ENCODE results near the gene DGKQ.
"Not testable (repeated sequence)": the region's sequence is repeated elsewhere in the genome, so short reads cannot be mapped to it uniquely, and the experiment has no call there.

The DGKQ gene

DNA sequence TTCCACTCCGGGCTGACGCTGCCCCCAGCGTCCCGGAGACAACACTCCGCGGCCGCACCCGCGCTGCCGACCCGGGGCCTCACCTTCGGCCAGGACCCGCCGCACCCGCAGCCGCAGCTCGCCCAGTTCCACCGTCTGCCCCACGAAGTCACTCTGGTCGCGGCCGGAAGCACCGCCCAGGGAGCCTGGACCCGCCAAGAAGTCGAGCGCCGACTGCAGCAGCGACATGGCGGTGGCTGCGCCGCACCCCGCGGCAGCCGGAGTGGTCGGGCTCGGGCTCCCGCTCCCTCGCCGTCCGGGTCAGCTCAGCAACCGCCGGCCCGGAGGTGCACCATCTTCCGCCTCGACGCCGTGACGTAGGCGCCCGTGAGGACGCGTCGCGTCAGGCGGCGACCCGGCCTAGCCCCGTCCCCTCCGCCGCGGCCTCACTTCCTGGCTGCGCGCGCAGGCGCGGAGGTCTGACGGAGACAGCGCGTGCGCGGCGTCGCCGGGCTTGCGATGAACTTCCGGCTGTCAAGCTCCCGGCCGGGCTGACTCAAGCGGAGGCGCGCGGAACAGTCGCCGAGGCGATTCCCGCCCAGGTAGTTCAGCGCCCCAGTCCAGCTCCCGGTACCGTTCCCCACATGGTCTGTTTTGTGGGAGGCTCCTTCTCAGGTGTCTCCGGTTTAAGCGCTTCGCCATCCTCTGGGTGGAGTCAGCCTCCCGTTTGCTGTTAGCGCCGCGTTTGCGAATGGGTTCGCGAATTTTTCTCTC is 41.2 kb downstream of the DGKQ start, which contains the start of the genes GAK and TMEM175:
GAK (minus strand) TSS at position 357 of the 753 bp plus-strand sequence; CDS start at position 228, 129 bp downstream.
TMEM175 (plus strand) TSS at position 501 of the 753 bp plus-strand sequence. CDS start 15,280 bp downstream, outside the sequence.
- Histone ChIP-seq H3K4me3 (replicated peaks; ENCODE audit: low read depth, low read length) (peak within 1 kb of the TSS; percentile 100), H3K36me3 (ENCODE audit: control insufficient read depth, insufficient read depth, low read length) (peaks cover 2% of the 10 kb centered on the region; the same call in 1 of the 2 replicates), H3K27me3 (replicated peaks; ENCODE audit: control insufficient read depth, insufficient read depth, low read length) (no peaks in the 10 kb centered on the region)
- TF ChIP-seq, protein P1, sequence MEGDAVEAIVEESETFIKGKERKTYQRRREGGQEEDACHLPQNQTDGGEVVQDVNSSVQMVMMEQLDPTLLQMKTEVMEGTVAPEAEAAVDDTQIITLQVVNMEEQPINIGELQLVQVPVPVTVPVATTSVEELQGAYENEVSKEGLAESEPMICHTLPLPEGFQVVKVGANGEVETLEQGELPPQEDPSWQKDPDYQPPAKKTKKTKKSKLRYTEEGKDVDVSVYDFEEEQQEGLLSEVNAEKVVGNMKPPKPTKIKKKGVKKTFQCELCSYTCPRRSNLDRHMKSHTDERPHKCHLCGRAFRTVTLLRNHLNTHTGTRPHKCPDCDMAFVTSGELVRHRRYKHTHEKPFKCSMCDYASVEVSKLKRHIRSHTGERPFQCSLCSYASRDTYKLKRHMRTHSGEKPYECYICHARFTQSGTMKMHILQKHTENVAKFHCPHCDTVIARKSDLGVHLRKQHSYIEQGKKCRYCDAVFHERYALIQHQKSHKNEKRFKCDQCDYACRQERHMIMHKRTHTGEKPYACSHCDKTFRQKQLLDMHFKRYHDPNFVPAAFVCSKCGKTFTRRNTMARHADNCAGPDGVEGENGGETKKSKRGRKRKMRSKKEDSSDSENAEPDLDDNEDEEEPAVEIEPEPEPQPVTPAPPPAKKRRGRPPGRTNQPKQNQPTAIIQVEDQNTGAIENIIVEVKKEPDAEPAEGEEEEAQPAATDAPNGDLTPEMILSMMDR (IDR thresholded peaks at IDR 0.05; ENCODE audit: insufficient read depth, low read length, poor library complexity, severe bottlenecking): no peak
- peak; percentile 99 for DNase-seq (ENCODE audit: extremely low read depth, insufficient read length)

DNA sequence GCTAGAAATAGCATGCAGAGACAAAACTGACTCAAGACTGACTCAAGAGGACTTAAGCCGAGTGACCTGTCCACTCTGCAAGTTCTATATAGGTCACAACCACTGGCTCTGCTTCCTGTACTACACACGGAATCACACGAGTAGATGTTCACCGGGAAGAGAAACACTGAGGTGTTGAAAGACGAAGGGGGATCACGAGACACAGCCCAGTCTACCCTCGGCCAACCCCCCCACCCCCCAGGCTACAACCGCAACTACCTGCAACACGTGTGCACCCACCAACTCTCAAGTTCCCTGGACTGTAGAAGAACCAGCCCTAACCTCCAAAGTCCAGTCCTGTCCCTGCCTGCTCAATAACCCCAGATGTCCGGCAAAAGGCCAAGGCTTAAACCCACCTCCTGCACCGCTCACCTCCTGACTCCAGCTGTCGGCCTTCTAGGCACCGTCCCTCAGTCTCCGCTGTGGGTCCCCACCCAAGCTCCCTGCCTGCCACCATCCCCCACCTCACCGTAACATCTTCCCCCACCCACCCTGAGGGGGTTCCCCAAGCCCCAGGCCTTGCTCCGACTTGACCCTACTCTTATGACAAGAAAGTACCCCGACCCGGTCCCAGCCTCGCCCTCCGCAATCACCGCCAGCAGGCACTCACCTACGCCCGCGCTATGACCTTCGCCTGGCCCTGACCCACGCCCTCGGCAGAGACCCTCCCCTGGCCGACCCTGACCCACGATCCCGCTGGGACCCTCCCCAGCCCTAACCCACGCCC is 42.0 kb downstream of the DGKQ start:
- DNase-seq (ENCODE audit: extremely low read depth, insufficient read length): no peak
- TF ChIP-seq, protein P1 (IDR thresholded peaks at IDR 0.05; ENCODE audit: insufficient read depth, low read length, poor library complexity, severe bottlenecking): no peak
- Histone ChIP-seq H3K36me3 (ENCODE audit: control insufficient read depth, insufficient read depth, low read length) (peaks cover 3% of the 10 kb centered on the region; the same call in 1 of the 2 replicates), H3K4me3 (replicated peaks; ENCODE audit: low read depth, low read length) (peak overlapping the region; percentile 100), H3K27me3 (replicated peaks; ENCODE audit: control insufficient read depth, insufficient read depth, low read length) (no peaks in the 10 kb centered on the region)

DNA sequence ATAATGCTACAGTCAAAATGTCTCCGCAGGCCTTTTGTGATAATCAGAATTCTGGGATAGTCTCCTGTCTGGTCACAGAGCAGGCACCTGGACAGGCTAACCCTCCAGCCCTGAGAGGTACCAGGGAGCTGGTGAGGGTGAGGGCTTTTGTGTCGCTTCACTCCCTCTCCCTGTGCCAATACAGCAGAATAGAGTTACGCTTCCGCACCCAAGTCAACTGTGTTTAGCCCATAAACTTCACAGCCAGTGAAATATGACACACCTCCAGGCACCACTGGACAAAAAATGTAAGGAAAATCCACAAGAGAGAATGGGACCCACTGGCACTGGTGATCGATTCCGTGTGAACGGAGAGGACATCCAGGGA is 42.6 kb downstream of the DGKQ start:
- DNase-seq (ENCODE audit: extremely low read depth, insufficient read length): no peak
- Histone ChIP-seq H3K36me3 (ENCODE audit: control insufficient read depth, insufficient read depth, low read length) (peaks cover 4% of the 10 kb centered on the region; the same call in 1 of the 2 replicates), H3K27me3 (replicated peaks; ENCODE audit: control insufficient read depth, insufficient read depth, low read length) (no peaks in the 10 kb centered on the region), H3K4me3 (replicated peaks; ENCODE audit: low read depth, low read length) (peak overlapping the region; percentile 100)
- TF ChIP-seq, protein P1 (IDR thresholded peaks at IDR 0.05; ENCODE audit: insufficient read depth, low read length, poor library complexity, severe bottlenecking): no peak

DNA sequence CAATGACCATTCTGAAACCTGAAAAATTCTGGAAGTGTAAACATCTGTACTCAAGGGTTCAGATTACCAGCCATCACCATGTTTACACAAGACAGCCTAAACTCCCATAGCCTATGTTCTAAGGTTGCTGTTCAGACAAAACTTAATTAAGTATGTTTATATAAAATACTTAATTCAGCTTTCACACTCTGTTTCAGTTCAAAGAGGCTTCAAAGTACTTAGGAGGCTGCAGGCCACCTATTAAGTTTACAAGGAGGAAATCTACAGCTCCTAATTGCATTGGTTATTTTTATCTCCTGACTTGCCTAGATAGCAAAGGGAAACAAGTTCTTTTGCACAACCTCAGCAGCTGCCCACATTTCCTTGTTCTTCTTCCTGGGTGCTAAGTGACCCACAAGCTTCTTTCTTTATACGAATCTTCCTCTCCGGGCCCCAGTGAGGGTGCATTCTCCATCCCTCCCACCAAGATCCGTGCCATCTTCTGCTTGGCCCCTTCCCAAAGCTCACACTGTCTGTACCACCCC is 43.3 kb downstream of the DGKQ start:
- no peaks in the 10 kb centered on the region for H3K27me3 ChIP-seq (replicated peaks; ENCODE audit: control insufficient read depth, insufficient read depth, low read length)
- peaks cover 4% of the 10 kb centered on the region; the same call in 1 of the 2 replicates for H3K36me3 ChIP-seq (ENCODE audit: control insufficient read depth, insufficient read depth, low read length)
- H3K4me3 ChIP-seq (replicated peaks; ENCODE audit: low read depth, low read length): peak overlapping the region; percentile 100
- DNase-seq (ENCODE audit: extremely low read depth, insufficient read length): no peak
- TF ChIP-seq, protein P1 (IDR thresholded peaks at IDR 0.05; ENCODE audit: insufficient read depth, low read length, poor library complexity, severe bottlenecking): no peak

DNA sequence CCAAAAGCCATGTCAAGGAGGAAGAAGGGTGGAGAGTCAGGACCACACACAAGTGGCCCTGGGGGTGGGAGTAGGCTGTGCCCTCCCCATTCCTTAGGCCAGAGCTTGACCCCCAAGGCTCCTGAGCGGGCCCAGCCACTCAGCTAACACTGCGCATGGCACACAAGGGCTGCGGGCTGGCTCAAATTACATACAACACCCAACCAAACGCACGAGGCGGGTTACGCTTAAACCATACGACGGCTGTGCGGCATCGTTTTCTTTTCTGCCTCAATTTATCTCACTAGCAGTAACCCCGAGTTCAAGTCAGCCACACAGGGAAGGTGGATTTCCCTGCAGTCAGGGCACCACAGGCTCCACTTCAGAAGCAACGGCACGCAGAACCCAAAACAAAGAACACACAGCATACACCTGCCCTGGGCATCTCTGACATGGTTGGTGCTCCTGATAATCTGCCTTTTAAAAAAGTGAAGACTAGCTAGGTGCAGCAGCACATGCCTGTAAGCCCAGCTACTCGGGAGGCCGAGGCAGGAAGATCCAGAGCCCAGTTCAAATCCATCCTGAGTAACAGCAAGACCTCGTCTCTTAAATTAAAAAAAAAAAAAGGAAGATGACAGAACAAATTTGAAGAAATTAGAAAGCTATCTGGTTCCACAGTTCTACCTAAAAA is 44.1 kb downstream of the DGKQ start:
- H3K4me3 ChIP-seq (replicated peaks; ENCODE audit: low read depth, low read length): no peak overlapping the region
- TF ChIP-seq, protein P1 (IDR thresholded peaks at IDR 0.05; ENCODE audit: insufficient read depth, low read length, poor library complexity, severe bottlenecking): no peak
- peaks cover 4% of the 10 kb centered on the region; the same call in 1 of the 2 replicates for H3K36me3 ChIP-seq (ENCODE audit: control insufficient read depth, insufficient read depth, low read length)
- no peaks in the 10 kb centered on the region for H3K27me3 ChIP-seq (replicated peaks; ENCODE audit: control insufficient read depth, insufficient read depth, low read length)
- no peak for DNase-seq (ENCODE audit: extremely low read depth, insufficient read length)

DNA sequence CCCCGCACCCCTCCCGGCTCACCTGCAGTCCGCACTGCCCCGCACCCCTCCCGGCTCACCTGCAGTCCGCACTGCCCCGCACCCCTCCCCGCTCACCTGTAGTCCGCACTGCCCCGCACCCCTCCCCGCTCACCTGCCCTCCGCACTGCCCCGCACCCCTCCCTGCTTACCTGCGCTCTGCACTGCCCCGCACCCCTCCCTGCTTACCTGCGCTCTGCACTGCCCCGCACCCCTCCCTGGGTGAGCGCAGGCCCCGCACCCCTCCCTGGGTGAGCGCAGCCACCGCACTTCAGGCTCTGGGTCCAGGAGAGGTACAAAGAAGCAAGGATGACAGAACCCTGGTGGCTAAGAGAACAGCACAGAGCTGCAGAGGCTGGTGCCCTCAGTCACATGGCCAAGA is 45.8 kb downstream of the DGKQ start:
- H3K27me3 ChIP-seq (replicated peaks; ENCODE audit: control insufficient read depth, insufficient read depth, low read length); H3K4me3 ChIP-seq (replicated peaks; ENCODE audit: low read depth, low read length); DNase-seq (ENCODE audit: extremely low read depth, insufficient read length); H3K36me3 ChIP-seq (ENCODE audit: control insufficient read depth, insufficient read depth, low read length): not testable (repeated sequence)

Data from GM06990 (cell line).